ENCODE results near the gene NUP98. TPM values are rescaled to one million over a fixed set of nuclear protein-coding genes. Genes with fewer than 3 reads are reported as not detected.

The NUP98 gene
- total RNA-seq, 1 experiment from 2014 or later: 128 TPM

GRCh38 chr11:3735827-3736226 lies 61.5 kb downstream of the NUP98 start:
- H3K27ac ChIP-seq (ENCODE audit: low read length): no peak overlapping the region
- intact Hi-C loops (cut with micrococcal nuclease): no loop called here
- H3K79me2 ChIP-seq (ENCODE audit: low read length): no peaks in the 10 kb centered on the region
- no peaks in the 10 kb centered on the region for H3K4me1 ChIP-seq (ENCODE audit: insufficient read depth, low read length)
- H3K9me2 ChIP-seq (replicated peaks; ENCODE audit: low read length): no peaks in the 10 kb centered on the region
- H3K27me3 ChIP-seq (ENCODE audit: low read length): no peaks in the 10 kb centered on the region
- no peak overlapping the region for H3K9ac ChIP-seq (ENCODE audit: low read length)
- H3K36me3 ChIP-seq (ENCODE audit: low read depth, low read length): peaks cover 57% of the 10 kb centered on the region
- ATAC-seq: no peak
- DNase-seq: peak; percentile 21
- no peak overlapping the region for H2AFZ ChIP-seq (ENCODE audit: low read length)
- H3F3A ChIP-seq (ENCODE audit: low read length, unreplicated experiment): no peaks in the 10 kb centered on the region
- H3K9me3 ChIP-seq (ENCODE audit: low read length): no peaks in the 10 kb centered on the region
- no peak overlapping the region for H3K4me2 ChIP-seq (ENCODE audit: low read length)
- no TSS peak for BruUV-seq (replicated peaks)
- ChIA-PET POLR2A (ENCODE audit: unreplicated experiment) (no interaction called here), CTCF (no interaction called here)
- TF ChIP-seq CTCF (conservative IDR thresholded peaks at IDR 0.05; ENCODE audit: low read depth, low read length) (no peak), EZH2 (IDR thresholded peaks at IDR 0.05; ENCODE audit: low read length, unreplicated experiment) (no peak), EZH2phosphoT487 (IDR thresholded peaks at IDR 0.05; ENCODE audit: borderline replicate concordance, low read length) (no peak)
- no peak overlapping the region for H3K4me3 ChIP-seq (ENCODE audit: low read length)
- H4K20me1 ChIP-seq (ENCODE audit: low read length): no peaks in the 10 kb centered on the region

GRCh38 chr11:3732671-3733436 lies 64.5 kb downstream of the NUP98 start:
- H3K27me3 ChIP-seq (ENCODE audit: low read length): no peaks in the 10 kb centered on the region
- no peak overlapping the region for H3K4me2 ChIP-seq (ENCODE audit: low read length)
- no peaks in the 10 kb centered on the region for H3K9me2 ChIP-seq (replicated peaks; ENCODE audit: low read length)
- H3K4me1 ChIP-seq (ENCODE audit: insufficient read depth, low read length): no peaks in the 10 kb centered on the region
- DNase-seq: no peak
- H3K9me3 ChIP-seq (ENCODE audit: low read length): no peaks in the 10 kb centered on the region
- H3K9ac ChIP-seq (ENCODE audit: low read length): no peak overlapping the region
- no TSS peak for BruUV-seq (replicated peaks)
- H3F3A ChIP-seq (ENCODE audit: low read length, unreplicated experiment): no peaks in the 10 kb centered on the region
- TF ChIP-seq EZH2phosphoT487 (IDR thresholded peaks at IDR 0.05; ENCODE audit: borderline replicate concordance, low read length) (no peak), CTCF (conservative IDR thresholded peaks at IDR 0.05; ENCODE audit: low read depth, low read length) (no peak), EZH2 (IDR thresholded peaks at IDR 0.05; ENCODE audit: low read length, unreplicated experiment) (no peak)
- H3K79me2 ChIP-seq (ENCODE audit: low read length): no peaks in the 10 kb centered on the region
- ChIA-PET CTCF (no interaction called here), POLR2A (ENCODE audit: unreplicated experiment) (no interaction called here)
- H3K4me3 ChIP-seq (ENCODE audit: low read length): no peak overlapping the region
- no peak overlapping the region for H2AFZ ChIP-seq (ENCODE audit: low read length)
- no peak overlapping the region for H3K27ac ChIP-seq (ENCODE audit: low read length)
- H3K36me3 ChIP-seq (ENCODE audit: low read depth, low read length): peaks cover 60% of the 10 kb centered on the region
- no peaks in the 10 kb centered on the region for H4K20me1 ChIP-seq (ENCODE audit: low read length)
- intact Hi-C loops (cut with micrococcal nuclease): no loop called here
- no peak for ATAC-seq

GRCh38 chr11:3723014-3723708 lies 74.2 kb downstream of the NUP98 start:
- TF ChIP-seq CTCF (conservative IDR thresholded peaks at IDR 0.05; ENCODE audit: low read depth, low read length) (no peak), EZH2phosphoT487 (IDR thresholded peaks at IDR 0.05; ENCODE audit: borderline replicate concordance, low read length) (no peak), EZH2 (IDR thresholded peaks at IDR 0.05; ENCODE audit: low read length, unreplicated experiment) (no peak)
- BruUV-seq (replicated peaks): no TSS peak
- ChIA-PET CTCF (interaction anchor here (0.6 kb wide), 1 partner anchor 59 kb away, joined by 8 read pairs; no protein-coding TSS in a partner anchor), POLR2A (ENCODE audit: unreplicated experiment) (no interaction called here)
- DNase-seq (peak; percentile 69), ATAC-seq (peak; percentile 94)
- Histone ChIP-seq H3K9me3 (ENCODE audit: low read length) (no peaks in the 10 kb centered on the region), H3K27ac (ENCODE audit: low read length) (peak overlapping the region; percentile 35), H4K20me1 (ENCODE audit: low read length) (no peaks in the 10 kb centered on the region), H3K4me3 (ENCODE audit: low read length) (no peak overlapping the region), H3K9ac (ENCODE audit: low read length) (no peak overlapping the region), H3K79me2 (ENCODE audit: low read length) (no peaks in the 10 kb centered on the region), H3K9me2 (replicated peaks; ENCODE audit: low read length) (no peaks in the 10 kb centered on the region), H3K4me2 (ENCODE audit: low read length) (no peak overlapping the region), H3F3A (ENCODE audit: low read length, unreplicated experiment) (no peaks in the 10 kb centered on the region), H3K27me3 (ENCODE audit: low read length) (no peaks in the 10 kb centered on the region), H2AFZ (ENCODE audit: low read length) (no peak overlapping the region), H3K36me3 (ENCODE audit: low read depth, low read length) (peaks cover 57% of the 10 kb centered on the region), H3K4me1 (ENCODE audit: insufficient read depth, low read length) (peaks cover 9% of the 10 kb centered on the region)
- intact Hi-C loops (cut with micrococcal nuclease): no loop called here
